CD4-positive, alpha-beta T cell (primary cell): ENCODE results near the gene UNC13C. TPM values are rescaled to one million over a fixed set of nuclear protein-coding genes. Genes with fewer than 3 reads are reported as not detected.

ENCODE experiments used
- ATAC-seq: fragments of 200-7000 bp; cut with Tn5 transposase; one replicate; pipeline ENCODE4 v1.10.0; 2022; ENCODE audit warnings: mild to moderate bottlenecking; ENCODE audit not compliant: poor library complexity
- CTCF ChIA-PET: fragments of 350-600 bp; sonication (Branson Sonifier 250); formaldehyde crosslinking; loops from one replicate; lab custom pipeline; 2021; ENCODE audit warnings: antibody characterized with exemption, inconsistent platforms; lab: Charles Lee
- POLR2A ChIA-PET: fragments of 350-600 bp; sonication (Branson Sonifier 250); formaldehyde crosslinking; loops from one replicate; lab custom pipeline; 2021; ENCODE audit warnings: antibody characterized with exemption, inconsistent platforms; lab: Charles Lee
- DNase-seq, 14 experiments: peaks; one replicate each; pipeline ENCODE4 v3.0.0-alpha.2; 2013 to 2020; ENCODE audit warnings: mixed read lengths in 2 of 14
- H3K27ac ChIP-seq, 2 donors: one replicate each; pipeline versions ENCODE4 v1.5.1 to v1.7.0; 2013; ENCODE audit warnings: low read length in 2 of 2, low read depth in 1 of 2, mild to moderate bottlenecking in 1 of 2
- H3K27me3 ChIP-seq, 2 experiments: 1 replicate in 1 of 2; 2 replicates in 1 of 2; pipeline versions ENCODE4 v1.6.1 to v1.7.0; 2013; ENCODE audit warnings: low read length in 2 of 2, control low read depth in 1 of 2, mild to moderate bottlenecking in 1 of 2, moderate library complexity in 1 of 2; ENCODE audit not compliant: insufficient read depth in 2 of 2, control insufficient read depth in 1 of 2
- H3K36me3 ChIP-seq: one replicate; pipeline ENCODE4 v1.6.1; 2013; ENCODE audit warnings: low read length, control low read depth; ENCODE audit not compliant: insufficient read depth
- H3K4me1 ChIP-seq: one replicate; pipeline ENCODE4 v1.6.1; 2013; ENCODE audit warnings: low read length, control low read depth; ENCODE audit not compliant: insufficient read depth
- H3K4me3 ChIP-seq: one replicate; pipeline ENCODE4 v1.5.1; 2013; ENCODE audit warnings: mild to moderate bottlenecking, low read length, moderate library complexity
- H3K9me3 ChIP-seq, 2 experiments: 1 replicate in 1 of 2; 2 replicates in 1 of 2; pipeline versions ENCODE4 v1.6.1 to v1.7.0; 2013; ENCODE audit warnings: low read length in 2 of 2, mild to moderate bottlenecking in 2 of 2, control low read depth in 1 of 2, moderate library complexity in 1 of 2; ENCODE audit not compliant: control insufficient read depth in 1 of 2, insufficient read depth in 1 of 2
- H3K27ac Mint-ChIP-seq: one replicate; pipeline ENCODE4 v1.8.0; 2020; ENCODE audit warnings: mixed read lengths
- H3K27me3 Mint-ChIP-seq: one replicate; pipeline ENCODE4 v1.8.0; 2021; ENCODE audit warnings: mixed read lengths
- H3K36me3 Mint-ChIP-seq: one replicate; pipeline ENCODE4 v1.8.0; 2021; ENCODE audit warnings: low read depth, mixed read lengths
- H3K4me1 Mint-ChIP-seq: one replicate; pipeline ENCODE4 v1.8.0; 2021; ENCODE audit warnings: low read depth, mixed read lengths
- H3K4me3 Mint-ChIP-seq: one replicate; pipeline ENCODE4 v1.8.0; 2020; ENCODE audit warnings: mild to moderate bottlenecking, mixed read lengths
- H3K9me3 Mint-ChIP-seq: one replicate; pipeline ENCODE4 v1.8.0; 2020; ENCODE audit warnings: mixed read lengths
- intact Hi-C, 2 experiments: fragments of 100-400 bp; cut with DNase I in 1 of 2; cut with micrococcal nuclease in 1 of 2; formaldehyde crosslinking; loops; one replicate each; pipeline versions ENCODE4 v1.15.1 to v1.9.0; 2023 to 2025; cut with DNase I, micrococcal nuclease
- total RNA-seq, 174 experiments: library from RNA in 2 of 174; stranded (reverse) in 2 of 174; gene quantifications; one replicate each; pipeline ENCODE4 v1.2.3 and lab custom pipeline; 2021 to 2026
- TF ChIP-seq, protein P1 (sequence below): fragments of 200-600 bp; IDR thresholded peaks from one replicate; pipeline ENCODE4 v1.8.0; 2022; ENCODE audit warnings: antibody characterized with exemption, mild to moderate bottlenecking

UNC13C gene
- total RNA-seq, 2 experiments from 2014 or later = not detected

DNA sequence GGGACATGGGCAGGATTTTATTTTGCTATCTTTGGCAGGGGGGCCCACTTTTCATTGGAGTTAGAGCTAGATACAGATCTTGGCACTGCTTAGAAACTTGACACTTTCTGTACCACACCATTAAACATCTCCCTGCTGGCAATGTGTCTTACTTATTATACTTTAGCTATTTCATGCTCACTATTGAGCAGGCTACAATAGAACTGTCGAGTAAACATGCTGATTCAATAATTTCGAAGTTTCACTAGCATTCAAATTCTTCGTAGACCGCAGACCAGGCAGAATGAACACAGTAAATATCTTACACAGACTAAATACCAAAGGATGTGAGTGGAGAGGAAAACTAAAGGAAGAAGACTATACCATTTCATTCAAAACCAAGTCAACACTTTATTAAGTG lies 180.8 kb downstream of the UNC13C start:
- POLR2A ChIA-PET = no interaction called here
- Mint-ChIP-seq H3K9me3 (no peaks in the 10 kb centered on the region), H3K27me3 (no peaks in the 10 kb centered on the region), H3K4me1 (no peaks in the 10 kb centered on the region), H3K27ac (no peak overlapping the region), H3K4me3 (no peak overlapping the region), H3K36me3 (no peaks in the 10 kb centered on the region)
- intact Hi-C loops = no loop called here
- CTCF ChIA-PET = interaction anchor here (1.5 kb wide), 1 partner anchor 23 kb away, joined by 3 read pairs; no protein-coding TSS in a partner anchor
- H3K27ac ChIP-seq = no peak overlapping the region
- ATAC-seq (no peak), DNase-seq (no peak)
- H3K9me3 ChIP-seq = no peaks in the 10 kb centered on the region
- H3K27me3 ChIP-seq = no peaks in the 10 kb centered on the region
- no peaks in the 10 kb centered on the region for H3K36me3 ChIP-seq
- TF ChIP-seq, protein P1, sequence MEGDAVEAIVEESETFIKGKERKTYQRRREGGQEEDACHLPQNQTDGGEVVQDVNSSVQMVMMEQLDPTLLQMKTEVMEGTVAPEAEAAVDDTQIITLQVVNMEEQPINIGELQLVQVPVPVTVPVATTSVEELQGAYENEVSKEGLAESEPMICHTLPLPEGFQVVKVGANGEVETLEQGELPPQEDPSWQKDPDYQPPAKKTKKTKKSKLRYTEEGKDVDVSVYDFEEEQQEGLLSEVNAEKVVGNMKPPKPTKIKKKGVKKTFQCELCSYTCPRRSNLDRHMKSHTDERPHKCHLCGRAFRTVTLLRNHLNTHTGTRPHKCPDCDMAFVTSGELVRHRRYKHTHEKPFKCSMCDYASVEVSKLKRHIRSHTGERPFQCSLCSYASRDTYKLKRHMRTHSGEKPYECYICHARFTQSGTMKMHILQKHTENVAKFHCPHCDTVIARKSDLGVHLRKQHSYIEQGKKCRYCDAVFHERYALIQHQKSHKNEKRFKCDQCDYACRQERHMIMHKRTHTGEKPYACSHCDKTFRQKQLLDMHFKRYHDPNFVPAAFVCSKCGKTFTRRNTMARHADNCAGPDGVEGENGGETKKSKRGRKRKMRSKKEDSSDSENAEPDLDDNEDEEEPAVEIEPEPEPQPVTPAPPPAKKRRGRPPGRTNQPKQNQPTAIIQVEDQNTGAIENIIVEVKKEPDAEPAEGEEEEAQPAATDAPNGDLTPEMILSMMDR = no peak
- H3K4me1 ChIP-seq = no peaks in the 10 kb centered on the region
- H3K4me3 ChIP-seq = no peak overlapping the region

DNA sequence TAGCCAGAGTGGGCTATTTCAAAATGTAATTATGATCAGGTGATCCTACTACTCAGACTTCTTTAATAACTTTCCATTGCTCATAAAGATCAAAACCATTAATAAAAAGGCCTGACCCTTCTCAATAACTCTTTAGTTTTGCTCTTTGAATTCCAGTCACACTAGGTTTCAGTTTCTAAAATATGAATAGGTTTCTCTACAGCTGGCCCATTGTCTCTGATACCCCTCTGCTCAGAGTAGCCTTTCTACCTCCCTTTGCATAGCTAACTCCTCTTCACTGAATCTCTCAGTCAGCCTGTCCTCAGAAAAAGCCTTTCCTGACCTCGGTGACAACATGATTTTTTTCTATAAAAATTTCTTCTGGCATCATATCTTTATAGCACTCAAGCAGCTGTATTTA lies 209.1 kb downstream of the UNC13C start:
- ChIA-PET POLR2A (no interaction called here), CTCF (no interaction called here)
- H3K4me3 ChIP-seq = no peak overlapping the region
- H3K27ac Mint-ChIP-seq = no peak overlapping the region
- no peak overlapping the region for H3K27ac ChIP-seq
- no peaks in the 10 kb centered on the region for H3K4me1 ChIP-seq
- no peak for DNase-seq
- no peaks in the 10 kb centered on the region for H3K36me3 Mint-ChIP-seq
- TF ChIP-seq, protein P1 = no peak
- intact Hi-C loops = no loop called here
- no peak for ATAC-seq
- H3K9me3 Mint-ChIP-seq = no peaks in the 10 kb centered on the region
- H3K36me3 ChIP-seq = no peaks in the 10 kb centered on the region
- H3K27me3 ChIP-seq = no peaks in the 10 kb centered on the region
- H3K4me3 Mint-ChIP-seq = no peak overlapping the region
- no peaks in the 10 kb centered on the region for H3K27me3 Mint-ChIP-seq
- H3K9me3 ChIP-seq = no peaks in the 10 kb centered on the region
- H3K4me1 Mint-ChIP-seq = no peaks in the 10 kb centered on the region

DNA sequence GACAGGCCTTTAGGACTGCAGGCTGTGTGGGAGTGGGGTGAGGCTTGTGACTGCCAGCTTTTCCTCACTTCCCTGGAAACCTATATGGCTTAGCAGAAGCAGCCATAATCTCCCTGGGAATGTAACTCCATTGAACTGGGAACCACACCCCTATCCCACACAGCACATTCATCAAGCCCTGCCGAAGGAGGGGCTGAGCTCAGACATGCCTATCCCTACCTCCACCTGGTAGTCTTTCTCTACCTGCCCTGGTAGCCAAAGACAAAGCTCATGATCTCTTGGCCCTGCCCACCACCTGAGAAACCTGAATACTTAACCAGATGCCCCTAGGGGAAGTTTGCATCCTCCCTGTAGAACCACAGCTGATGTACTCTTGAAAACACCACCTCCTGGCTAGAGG lies 219.8 kb downstream of the UNC13C start:
- no peak for DNase-seq
- Mint-ChIP-seq H3K27me3 (no peaks in the 10 kb centered on the region), H3K36me3 (no peaks in the 10 kb centered on the region), H3K27ac (no peak overlapping the region), H3K4me3 (no peak overlapping the region), H3K9me3 (peaks cover 5% of the 10 kb centered on the region), H3K4me1 (no peaks in the 10 kb centered on the region)
- no peak for ATAC-seq
- no peaks in the 10 kb centered on the region for H3K36me3 ChIP-seq
- ChIA-PET POLR2A (no interaction called here), CTCF (no interaction called here)
- H3K9me3 ChIP-seq = no peaks in the 10 kb centered on the region
- no peak overlapping the region for H3K27ac ChIP-seq
- TF ChIP-seq, protein P1 = no peak
- no peaks in the 10 kb centered on the region for H3K27me3 ChIP-seq
- no peaks in the 10 kb centered on the region for H3K4me1 ChIP-seq
- intact Hi-C loops = no loop called here
- H3K4me3 ChIP-seq = no peak overlapping the region
